Hematopoietic multipotent progenitor cell treated with erythropoietin and hydrocortisone succinate and interleukin-3 and kit ligand, for 6 days (in vitro differentiated cells): ENCODE results near the gene GPR34.
"Not testable (repeated sequence)": the region's sequence is repeated elsewhere in the genome, so short reads cannot be mapped to it uniquely, and the experiment has no call there.

Source experiments
- DNase-seq: peaks from one replicate; pipeline ENCODE4 v3.0.0-alpha.2; 2015

The GPR34 gene

DNA sequence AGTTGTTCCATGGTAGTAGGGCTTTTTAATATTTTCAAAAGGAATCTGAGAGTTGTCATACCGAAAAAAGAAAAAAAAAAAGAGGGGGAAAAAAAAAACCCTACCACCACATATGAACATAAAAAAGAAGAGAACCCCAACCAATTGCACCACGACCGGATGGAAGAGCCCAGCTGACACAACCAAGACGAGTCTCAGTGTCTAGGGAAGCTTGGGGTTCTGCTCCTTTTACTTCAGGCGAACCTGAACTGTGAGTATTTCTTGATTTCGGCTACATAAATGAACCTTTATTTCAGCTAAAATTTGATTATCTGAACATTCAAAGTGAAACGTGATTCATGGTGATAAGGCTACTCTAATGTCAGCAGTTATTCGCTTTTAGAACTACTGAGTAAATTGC, at the start of gene GPR34:
TSS of gene GPR34 (plus strand) at position 139 of the 400 bp plus-strand sequence. CDS start 6,661 bp downstream, outside the sequence.
- DNase-seq: peak; percentile 33

DNA sequence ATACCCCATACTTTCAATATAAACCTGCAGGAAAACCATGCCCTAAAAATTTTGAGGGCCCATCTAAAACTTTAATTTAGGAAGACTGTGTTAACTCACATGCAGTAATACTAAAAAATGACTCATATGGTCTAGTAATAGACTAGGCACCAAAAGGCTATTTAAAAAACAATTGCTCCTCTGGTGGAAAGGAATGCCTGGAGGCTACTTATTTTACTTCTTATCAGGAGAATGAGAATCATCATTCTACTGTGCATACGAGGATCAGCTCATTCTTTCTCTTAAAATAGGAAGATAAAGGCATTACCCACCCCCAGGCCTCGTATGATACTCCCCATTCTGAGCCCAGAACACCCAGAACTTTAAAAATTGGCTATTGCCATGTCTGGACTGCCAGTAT, 42.6 kb upstream of the GPR34 start:
- DNase-seq: not testable (repeated sequence)

DNA sequence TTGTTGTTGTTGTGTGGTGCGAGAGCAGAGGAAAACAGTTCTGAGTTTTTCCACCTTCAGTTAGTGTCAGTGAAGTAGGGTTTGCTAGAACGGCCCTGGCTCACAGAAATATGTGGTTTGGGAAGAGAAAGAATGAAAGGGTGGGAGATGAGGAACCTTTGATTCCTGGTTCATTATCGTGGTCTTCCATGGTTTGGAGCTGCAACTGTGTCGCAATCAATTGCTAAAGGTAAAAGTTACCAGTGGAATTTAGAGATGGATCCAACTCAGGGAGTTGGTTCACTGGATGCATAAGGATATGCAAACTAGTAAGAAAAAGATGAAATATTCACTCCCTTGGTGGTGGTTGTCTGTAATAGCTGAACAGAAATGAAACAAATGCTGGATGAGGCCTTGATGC, 35.6 kb upstream of the GPR34 start:
- DNase-seq: no peak

DNA sequence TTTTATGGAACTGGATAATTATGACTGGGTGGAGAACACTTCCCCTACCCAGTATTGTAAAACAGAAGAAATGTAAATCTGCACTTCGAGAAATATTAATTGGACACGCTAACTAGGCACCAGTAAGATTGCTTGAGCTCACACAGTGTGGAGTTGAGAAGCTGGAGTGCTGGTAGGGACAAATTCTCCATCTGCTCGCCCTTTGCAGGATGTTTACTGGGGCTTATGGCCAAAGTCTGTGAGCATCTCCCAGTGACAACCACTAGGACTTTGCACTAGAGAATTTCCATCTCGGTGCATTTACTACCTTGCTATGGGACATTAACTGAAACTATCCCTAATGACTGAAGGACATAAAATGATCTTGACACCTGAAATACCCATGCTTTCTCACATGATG, 33.7 kb upstream of the GPR34 start:
- no peak for DNase-seq

DNA sequence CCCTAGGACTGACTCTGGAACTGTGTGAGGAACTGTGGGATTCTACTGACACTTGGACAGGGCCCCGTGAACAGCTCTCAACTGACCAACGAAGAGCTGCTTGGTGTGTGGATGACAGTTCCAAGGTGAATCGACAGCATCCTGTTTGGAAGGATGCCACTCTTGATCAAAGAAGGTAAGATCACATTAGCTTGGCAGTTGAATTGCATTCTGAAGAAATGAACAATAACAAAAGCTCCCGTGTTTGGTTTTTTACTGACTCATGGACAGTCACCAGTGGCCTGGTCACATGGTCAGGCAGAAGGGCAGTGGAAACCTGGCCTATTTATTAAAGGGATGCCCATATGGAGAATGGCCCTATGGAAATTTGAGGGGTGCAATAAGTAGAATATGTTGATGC, 33.1 kb upstream of the GPR34 start:
- DNase-seq: no peak

DNA sequence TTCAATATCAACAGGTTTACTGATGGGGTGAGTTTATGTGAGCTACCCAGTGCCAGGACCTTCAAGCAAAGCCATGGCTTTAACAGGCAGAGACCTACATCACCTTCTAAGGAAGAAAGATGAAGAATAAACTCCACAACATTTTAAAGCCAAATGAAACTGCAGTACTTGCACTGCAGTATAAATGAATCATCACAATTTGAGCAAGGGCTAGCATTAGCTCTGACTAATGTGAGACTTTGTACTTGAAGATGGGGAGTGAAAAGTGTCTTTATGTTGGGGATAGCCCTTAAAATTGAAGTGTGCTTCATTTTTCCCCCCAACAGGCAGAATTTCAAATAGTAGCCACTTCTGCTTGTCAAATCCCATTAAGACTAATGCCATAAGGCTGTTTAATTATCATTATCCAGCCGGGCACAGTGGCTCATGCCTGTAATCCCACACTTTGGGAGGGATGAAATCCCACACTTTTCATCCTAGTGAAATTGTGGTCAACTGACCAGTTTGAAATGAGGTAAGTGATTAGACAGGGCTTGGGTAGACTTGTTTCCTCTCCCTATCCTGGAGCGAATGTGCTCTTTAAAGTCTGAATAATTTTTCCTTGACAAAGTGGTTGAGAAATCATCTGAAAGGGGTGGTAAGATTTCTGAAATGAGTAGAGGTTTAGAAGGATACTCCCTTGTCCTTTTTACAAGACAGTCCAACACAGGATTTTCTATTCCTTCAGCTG, 27.2 kb upstream of the GPR34 start:
- DNase-seq: no peak

GRCh38 chrX:41664375-41664901, 24.3 kb upstream of the GPR34 start:
- DNase-seq: no peak

DNA sequence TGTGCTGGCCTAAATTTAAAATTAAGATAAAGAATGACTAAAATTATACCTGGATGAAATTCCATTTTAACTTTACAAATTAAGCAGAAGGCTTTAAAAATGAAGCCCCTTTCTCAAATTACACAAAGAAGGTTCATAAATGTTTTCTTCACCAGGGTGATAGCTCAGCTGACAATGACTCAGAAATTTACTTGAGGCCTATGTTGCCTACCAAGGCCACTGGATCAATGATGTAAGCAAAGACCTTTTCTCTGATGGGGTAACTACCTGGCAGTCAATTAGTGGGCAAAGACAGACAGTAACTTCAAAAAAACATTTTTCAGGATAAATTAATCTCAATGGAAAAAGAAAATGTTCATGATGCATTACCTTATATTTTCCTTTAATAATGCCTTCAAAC, 23.9 kb upstream of the GPR34 start:
- no peak for DNase-seq

DNA sequence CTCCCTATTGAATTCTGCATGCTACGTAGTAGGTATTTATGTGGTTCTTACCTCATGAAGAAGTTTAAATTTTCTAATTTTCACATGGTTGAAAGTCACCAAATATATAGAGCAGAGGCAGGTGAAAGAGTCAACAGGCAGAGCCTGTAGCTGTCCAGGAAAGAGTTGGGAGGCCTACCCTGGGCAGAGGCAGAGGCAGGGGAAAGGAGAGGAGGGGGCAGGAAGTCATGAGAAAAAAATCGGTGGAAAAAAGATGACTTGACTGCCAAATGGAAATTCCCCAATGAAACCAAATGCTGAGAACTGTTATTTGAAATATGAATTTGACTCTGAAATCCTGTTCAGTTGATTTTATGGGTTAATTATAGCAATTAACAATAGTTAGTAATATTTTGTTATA, 23.1 kb upstream of the GPR34 start:
- DNase-seq: no peak

DNA sequence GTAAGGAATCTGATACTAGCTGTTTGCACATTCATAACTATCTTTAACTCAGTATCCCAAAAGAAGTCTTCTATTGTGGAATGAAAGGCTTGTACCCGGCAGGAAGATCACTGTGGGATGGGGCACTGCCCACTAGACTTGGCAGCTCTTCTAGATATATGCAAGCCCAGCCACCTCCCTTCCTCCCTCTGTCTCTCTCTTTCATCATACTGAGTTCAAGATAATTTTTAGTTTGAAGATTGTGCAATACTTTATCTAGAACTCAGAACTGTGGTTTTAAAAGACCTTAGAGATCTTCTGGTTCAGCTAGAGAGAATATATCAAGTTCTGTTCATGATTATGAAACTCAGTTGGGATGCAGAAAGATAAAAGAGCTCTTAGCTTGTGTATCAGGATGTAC, 22.5 kb upstream of the GPR34 start:
- peak; percentile 63 for DNase-seq

DNA sequence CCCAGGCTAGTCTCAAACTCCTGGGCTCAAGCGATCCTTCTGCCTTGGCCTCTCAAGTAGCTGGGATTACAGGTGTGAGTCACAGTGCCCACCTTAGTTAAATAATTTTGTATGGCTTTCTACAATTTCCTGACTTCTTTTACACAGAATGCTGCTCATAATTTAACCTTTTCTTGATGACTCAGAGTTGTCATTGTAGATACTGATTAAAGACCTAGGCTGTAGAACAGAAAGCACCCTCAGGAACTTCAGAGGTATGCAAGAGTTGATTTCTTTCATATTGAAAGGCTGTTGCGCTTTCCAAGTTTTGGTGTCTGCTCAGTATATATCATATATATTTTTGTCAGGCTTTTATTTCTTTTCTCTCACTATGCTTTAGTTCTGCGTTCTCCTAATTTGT, 21.1 kb upstream of the GPR34 start:
- no peak for DNase-seq

DNA sequence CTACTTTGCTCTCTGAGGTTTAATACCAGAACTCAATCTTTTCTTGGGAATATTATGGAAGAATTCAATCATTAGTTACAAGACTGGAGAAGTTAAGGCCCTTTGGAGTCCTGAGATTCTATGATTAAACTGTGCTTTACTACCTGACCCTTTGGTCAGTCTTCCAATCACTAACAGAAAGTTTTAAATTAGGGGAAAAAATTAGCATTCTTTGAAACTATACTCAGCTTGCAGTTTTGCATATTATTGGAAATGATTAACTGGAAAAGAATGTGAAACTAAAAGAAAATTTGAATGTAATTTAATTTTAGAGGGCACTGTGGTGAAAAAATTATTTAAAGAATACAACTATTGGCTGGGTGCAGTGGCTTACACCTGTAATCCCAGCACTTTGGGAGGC, 18.7 kb upstream of the GPR34 start:
- no peak for DNase-seq

- DNase-seq: no peak
Measured at GRCh38 chrX:41671082-41671481, 17.7 kb upstream of the GPR34 start.

DNA sequence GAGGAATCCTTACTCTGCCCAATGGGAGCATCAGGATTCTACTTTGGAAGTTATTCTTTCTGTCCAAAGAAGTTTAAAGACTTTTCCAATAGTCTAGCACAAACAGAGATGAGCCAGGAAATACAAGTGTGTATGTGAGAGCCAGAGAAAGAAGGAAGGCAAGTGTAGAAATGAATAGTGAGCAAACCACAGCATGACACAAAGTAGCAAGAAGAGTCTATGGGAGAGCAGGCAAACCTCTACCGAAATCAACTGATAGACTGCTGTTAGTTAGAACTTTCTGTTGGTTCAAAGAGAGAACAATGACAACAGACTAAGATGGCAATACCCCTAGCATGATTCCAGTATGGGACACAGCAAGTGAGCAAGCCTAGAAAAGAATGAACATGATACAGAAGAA, 16.1 kb upstream of the GPR34 start:
- DNase-seq: no peak

- not testable (repeated sequence) for DNase-seq
Measured at GRCh38 chrX:41676361-41676760, 12.4 kb upstream of the GPR34 start.

DNA sequence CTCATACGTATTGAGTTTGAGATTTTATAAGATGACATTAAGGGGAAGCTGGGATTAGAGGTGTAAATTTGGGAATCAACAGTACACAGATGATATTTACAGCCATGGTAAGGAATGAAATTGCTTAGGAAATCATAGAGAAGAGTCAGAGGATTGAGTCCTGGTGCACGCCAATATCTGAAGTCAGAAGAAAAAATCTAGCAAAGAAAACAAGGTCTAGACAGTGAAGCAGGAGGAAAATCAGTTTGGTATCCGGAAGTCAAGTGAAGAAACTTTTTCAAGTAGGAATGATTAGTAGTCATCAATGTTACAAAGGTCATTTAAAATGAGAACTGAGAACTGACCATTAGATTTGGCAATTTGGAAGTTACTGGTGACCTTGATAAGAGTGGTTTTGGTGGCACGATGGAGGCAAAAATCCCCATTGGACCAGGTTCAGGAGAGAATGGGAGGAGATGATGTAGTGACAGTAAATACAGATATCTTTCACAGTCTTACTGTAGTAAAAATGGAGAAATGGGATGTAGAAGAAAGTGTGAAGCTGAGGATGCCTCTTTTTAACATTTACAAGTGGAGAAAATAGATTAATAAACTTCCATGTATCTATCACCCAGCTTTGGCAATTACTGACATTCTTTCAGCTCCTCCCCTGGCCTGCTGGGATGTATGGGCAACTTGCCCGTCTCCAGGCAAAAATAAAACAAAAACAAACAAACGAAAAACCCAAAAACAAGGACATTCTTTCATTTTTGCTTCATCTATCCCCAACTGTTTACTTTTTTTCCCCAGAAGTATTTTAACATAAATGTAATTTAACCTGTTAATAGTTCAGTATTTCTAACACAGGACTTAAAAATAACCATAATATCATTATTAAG, 11.4 kb upstream of the GPR34 start:
- DNase-seq: no peak

- DNase-seq: no peak
Measured at GRCh38 chrX:41684138-41684537, 4.6 kb upstream of the GPR34 start.

DNA sequence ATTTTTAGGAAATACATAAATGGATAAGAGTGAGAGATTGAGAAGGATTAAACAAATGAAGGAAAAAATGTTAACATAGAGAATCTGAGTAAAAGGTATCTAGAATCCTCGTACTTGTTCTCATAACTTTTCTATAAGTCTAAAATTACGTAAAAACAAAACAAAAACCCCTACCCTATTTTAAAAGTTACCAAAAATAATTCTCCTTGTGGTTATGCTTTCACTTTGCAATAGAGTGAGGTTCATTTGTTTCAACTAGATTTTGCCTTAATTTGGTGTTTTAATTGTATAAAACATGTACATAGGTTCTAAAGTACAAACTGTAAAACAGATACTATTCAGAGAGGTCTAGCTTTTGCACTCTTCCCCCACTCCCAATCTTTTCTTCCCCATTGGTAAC, 3.8 kb upstream of the GPR34 start:
- DNase-seq: no peak

- peak; percentile 31 for DNase-seq
Measured at GRCh38 chrX:41686788-41687187, 2.0 kb upstream of the GPR34 start.

- DNase-seq: peak; percentile 15
Measured at GRCh38 chrX:41688156-41688555, 617 bp upstream of the GPR34 start.

DNA sequence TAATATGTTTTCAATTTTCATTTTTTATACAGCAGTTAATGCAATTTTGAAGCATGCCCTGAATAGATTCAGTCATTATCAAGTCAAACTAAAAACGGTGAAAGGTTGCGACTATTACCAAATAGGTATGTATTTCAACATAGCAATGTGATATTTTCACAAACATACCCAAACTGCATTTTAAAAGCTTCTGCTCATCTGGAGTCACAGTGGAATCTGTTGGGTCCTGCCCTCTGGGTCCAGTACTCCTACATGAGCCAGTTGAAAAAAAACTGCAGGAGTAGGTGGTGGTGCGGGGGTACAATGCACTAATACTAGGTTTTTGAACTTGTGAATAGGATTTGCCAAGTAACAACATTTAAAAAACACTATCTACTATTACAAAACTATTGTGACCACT, 938 bp downstream of the GPR34 start:
- DNase-seq: no peak

- no peak for DNase-seq
Measured at GRCh38 chrX:41692162-41692749, 3.5 kb downstream of the GPR34 start.

GRCh38 chrX:41693024-41693423, 4.3 kb downstream of the GPR34 start:
- no peak for DNase-seq

DNA sequence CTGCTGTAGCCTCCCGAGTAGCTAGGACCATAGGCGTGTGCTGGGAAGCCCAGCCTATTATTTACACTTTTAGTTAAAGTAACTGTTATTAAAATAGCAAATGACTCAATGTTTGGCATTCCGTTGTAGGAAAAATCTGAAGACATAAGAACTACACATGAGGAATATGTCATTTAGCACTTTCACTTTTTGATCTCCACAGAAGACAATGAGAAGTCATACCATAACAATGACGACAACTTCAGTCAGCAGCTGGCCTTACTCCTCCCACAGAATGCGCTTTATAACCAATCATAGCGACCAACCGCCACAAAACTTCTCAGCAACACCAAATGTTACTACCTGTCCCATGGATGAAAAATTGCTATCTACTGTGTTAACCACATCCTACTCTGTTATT, 6.7 kb downstream of the GPR34 start:
- no peak for DNase-seq
